Fibroblast of skin of right biceps (primary cell): Measurements from ENCODE around the gene CHD2.
A peak's percentile ranks its signal among the peaks of the same experiment; 100 is the strongest.
"Not testable (repeated sequence)": the region's sequence is repeated elsewhere in the genome, so short reads cannot be mapped to it uniquely, and the experiment has no call there.

Experiments used
- DNase-seq: peaks from one replicate; pipeline ENCODE4 v3.0.0-alpha.2; 2013

CHD2 gene

GRCh38 chr15:92899948-92900730, at the start of gene CHD2:
CHD2 (plus strand) TSS chr15:92900324; CDS start chr15:92901238, 914 bp downstream.
- peak; percentile 87 for DNase-seq

GRCh38 chr15:92853222-92853621, 46.9 kb upstream of the CHD2 start:
- no peak for DNase-seq

- DNase-seq: no peak
Observed at GRCh38 chr15:92861742-92862141, 38.4 kb upstream of the CHD2 start.

GRCh38 chr15:92864127-92864814, 35.9 kb upstream of the CHD2 start:
- DNase-seq: no peak

- DNase-seq: peak; percentile 50
Observed at GRCh38 chr15:92869263-92869940, 30.7 kb upstream of the CHD2 start.

- no peak for DNase-seq
Observed at GRCh38 chr15:92870010-92870591, 30.0 kb upstream of the CHD2 start.

GRCh38 chr15:92872967-92873366, 27.2 kb upstream of the CHD2 start:
- DNase-seq: not testable (repeated sequence)

GRCh38 chr15:92877000-92877399, 23.1 kb upstream of the CHD2 start:
- DNase-seq: no peak

- no peak for DNase-seq
Observed at GRCh38 chr15:92877416-92877815, 22.7 kb upstream of the CHD2 start.

- DNase-seq: no peak
Observed at GRCh38 chr15:92878593-92879053, 21.5 kb upstream of the CHD2 start.

- no peak for DNase-seq
Observed at GRCh38 chr15:92879949-92880725, 20.0 kb upstream of the CHD2 start.

GRCh38 chr15:92880796-92881195, 19.3 kb upstream of the CHD2 start:
- DNase-seq: no peak

GRCh38 chr15:92881211-92881754, 18.8 kb upstream of the CHD2 start:
- no peak for DNase-seq

GRCh38 chr15:92881802-92882696, 18.1 kb upstream of the CHD2 start:
- DNase-seq: peak; percentile 100

GRCh38 chr15:92882697-92883162, 17.4 kb upstream of the CHD2 start:
- DNase-seq: no peak

GRCh38 chr15:92883163-92883875, 16.8 kb upstream of the CHD2 start:
- DNase-seq: peak; percentile 58

- no peak for DNase-seq
Observed at GRCh38 chr15:92883876-92884435, 16.2 kb upstream of the CHD2 start.

GRCh38 chr15:92884436-92885223, 15.5 kb upstream of the CHD2 start:
- DNase-seq: peak; percentile 33
